Measurements from ENCODE around the gene SNAP47.

SNAP47 gene

DNA sequence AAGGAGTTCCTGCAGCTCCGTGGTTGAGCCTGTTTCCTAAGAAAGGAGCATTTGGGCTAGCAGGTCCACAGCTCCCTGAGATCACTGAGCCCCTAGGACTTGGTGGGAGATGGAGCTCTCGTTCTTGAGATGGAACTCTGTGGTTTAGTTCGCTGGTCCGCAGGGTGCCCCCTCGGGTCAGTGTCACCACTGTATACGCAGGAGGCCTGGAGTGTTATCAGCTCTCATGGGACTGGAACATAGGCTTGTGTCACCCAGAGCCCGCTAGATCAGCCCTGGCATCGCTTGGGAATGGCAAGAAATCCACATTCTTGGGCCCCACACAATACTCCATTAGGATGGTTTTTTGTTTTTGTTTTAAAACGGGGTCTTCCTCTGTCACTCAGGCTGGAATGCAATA is 3.6 kb downstream of the SNAP47 start:
- no peaks in the 10 kb centered on the region for H3K9me3 ChIP-seq (ENCODE audit: insufficient read depth, low read length)
- H3K4me2 ChIP-seq (ENCODE audit: low read depth, low read length, poor library complexity, severe bottlenecking), result no peak overlapping the region
- H3K4me3 ChIP-seq (ENCODE audit: insufficient read depth, low read length, poor library complexity, severe bottlenecking), result no peak overlapping the region
- H3F3A ChIP-seq (ENCODE audit: insufficient read depth), result no peaks in the 10 kb centered on the region
- TF ChIP-seq, protein P1, sequence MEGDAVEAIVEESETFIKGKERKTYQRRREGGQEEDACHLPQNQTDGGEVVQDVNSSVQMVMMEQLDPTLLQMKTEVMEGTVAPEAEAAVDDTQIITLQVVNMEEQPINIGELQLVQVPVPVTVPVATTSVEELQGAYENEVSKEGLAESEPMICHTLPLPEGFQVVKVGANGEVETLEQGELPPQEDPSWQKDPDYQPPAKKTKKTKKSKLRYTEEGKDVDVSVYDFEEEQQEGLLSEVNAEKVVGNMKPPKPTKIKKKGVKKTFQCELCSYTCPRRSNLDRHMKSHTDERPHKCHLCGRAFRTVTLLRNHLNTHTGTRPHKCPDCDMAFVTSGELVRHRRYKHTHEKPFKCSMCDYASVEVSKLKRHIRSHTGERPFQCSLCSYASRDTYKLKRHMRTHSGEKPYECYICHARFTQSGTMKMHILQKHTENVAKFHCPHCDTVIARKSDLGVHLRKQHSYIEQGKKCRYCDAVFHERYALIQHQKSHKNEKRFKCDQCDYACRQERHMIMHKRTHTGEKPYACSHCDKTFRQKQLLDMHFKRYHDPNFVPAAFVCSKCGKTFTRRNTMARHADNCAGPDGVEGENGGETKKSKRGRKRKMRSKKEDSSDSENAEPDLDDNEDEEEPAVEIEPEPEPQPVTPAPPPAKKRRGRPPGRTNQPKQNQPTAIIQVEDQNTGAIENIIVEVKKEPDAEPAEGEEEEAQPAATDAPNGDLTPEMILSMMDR (IDR thresholded peaks at IDR 0.05; ENCODE audit: insufficient read depth, low read length, poor library complexity, severe bottlenecking), result no peak
- TF ChIP-seq EZH2phosphoT487 (conservative IDR thresholded peaks at IDR 0.05; ENCODE audit: low read length), result no peak
- H3K79me2 ChIP-seq (ENCODE audit: insufficient read depth, low read length), result peaks cover 76% of the 10 kb centered on the region
- H2AFZ ChIP-seq (ENCODE audit: low read depth, low read length, severe bottlenecking), result no peak overlapping the region
- H3K9me2 ChIP-seq (replicated peaks; ENCODE audit: insufficient read depth, low read length), result no peaks in the 10 kb centered on the region
- no peak overlapping the region for H3K27ac ChIP-seq (ENCODE audit: low read depth, low read length)
- no peaks in the 10 kb centered on the region for H3K36me3 ChIP-seq (ENCODE audit: low read length)
- H4K20me1 ChIP-seq (ENCODE audit: low read depth, low read length), result peaks cover 3% of the 10 kb centered on the region; the same call in 1 of the 2 replicates
- no peak overlapping the region for H3K9ac ChIP-seq (ENCODE audit: low read length)
- H3K27me3 ChIP-seq (ENCODE audit: low read length), result no peaks in the 10 kb centered on the region

DNA sequence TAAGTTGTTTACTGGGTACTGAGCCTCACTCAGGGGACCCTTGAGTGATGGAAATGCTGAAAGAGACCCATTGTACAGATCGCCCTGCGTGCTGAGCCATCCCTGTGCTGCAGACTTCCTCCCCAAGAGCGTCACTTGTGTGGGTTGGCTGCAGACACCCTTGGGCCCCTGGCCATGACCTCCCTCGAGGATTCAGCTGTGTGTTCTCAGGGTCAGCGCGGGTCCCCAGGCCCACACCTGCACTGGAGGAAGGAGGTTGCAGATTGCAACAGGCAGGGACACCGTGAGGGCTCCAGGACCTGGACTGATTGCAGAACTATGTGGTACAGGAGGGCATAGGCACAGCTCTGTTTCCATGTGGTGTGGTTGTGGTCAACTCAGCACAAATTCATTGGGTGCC is 4.4 kb downstream of the SNAP47 start:
- Histone ChIP-seq H2AFZ (ENCODE audit: low read depth, low read length, severe bottlenecking) (no peak overlapping the region), H3K9ac (ENCODE audit: low read length) (no peak overlapping the region), H3K36me3 (ENCODE audit: low read length) (no peaks in the 10 kb centered on the region), H3K9me3 (ENCODE audit: insufficient read depth, low read length) (no peaks in the 10 kb centered on the region), H3K4me2 (ENCODE audit: low read depth, low read length, poor library complexity, severe bottlenecking) (no peak overlapping the region), H3K4me3 (ENCODE audit: insufficient read depth, low read length, poor library complexity, severe bottlenecking) (no peak overlapping the region), H4K20me1 (ENCODE audit: low read depth, low read length) (peaks cover 3% of the 10 kb centered on the region; the same call in 1 of the 2 replicates), H3F3A (ENCODE audit: insufficient read depth) (no peaks in the 10 kb centered on the region), H3K79me2 (ENCODE audit: insufficient read depth, low read length) (peaks cover 71% of the 10 kb centered on the region), H3K27me3 (ENCODE audit: low read length) (no peaks in the 10 kb centered on the region), H3K9me2 (replicated peaks; ENCODE audit: insufficient read depth, low read length) (no peaks in the 10 kb centered on the region), H3K27ac (ENCODE audit: low read depth, low read length) (no peak overlapping the region)
- no peak for TF ChIP-seq EZH2phosphoT487 (conservative IDR thresholded peaks at IDR 0.05; ENCODE audit: low read length)
- TF ChIP-seq, protein P1 (IDR thresholded peaks at IDR 0.05; ENCODE audit: insufficient read depth, low read length, poor library complexity, severe bottlenecking), result no peak

DNA sequence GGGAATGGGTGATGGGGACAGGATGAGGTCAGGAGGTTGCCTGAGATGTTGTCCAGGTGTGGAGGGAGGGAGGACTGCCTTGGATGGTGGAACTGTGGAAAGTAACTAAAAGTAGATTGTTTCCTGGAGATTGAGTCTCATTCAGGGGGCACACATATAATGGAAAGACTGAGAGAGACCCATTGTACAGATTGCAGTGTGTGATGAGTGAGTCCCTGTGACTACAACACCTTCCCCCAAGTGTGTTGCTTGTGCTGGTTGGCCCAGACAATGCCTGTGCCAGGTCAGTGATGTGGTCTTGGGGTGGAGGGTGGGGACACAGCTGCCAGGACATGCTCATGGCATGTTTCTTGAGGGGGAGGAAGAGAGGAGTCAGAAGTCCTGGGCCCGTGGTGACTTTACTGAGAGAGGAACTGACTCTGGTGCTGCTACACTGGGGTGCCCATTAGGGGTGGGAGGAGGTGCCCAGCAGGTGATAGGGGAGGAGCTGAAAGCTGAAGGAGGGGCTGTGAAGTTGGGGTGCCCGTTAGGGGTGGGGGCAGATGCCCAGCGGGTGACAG is 5.2 kb downstream of the SNAP47 start:
- Histone ChIP-seq H3K27ac (ENCODE audit: low read depth, low read length) (no peak overlapping the region), H4K20me1 (ENCODE audit: low read depth, low read length) (peaks cover 3% of the 10 kb centered on the region; the same call in 1 of the 2 replicates), H3K27me3 (ENCODE audit: low read length) (no peaks in the 10 kb centered on the region), H2AFZ (ENCODE audit: low read depth, low read length, severe bottlenecking) (no peak overlapping the region), H3F3A (ENCODE audit: insufficient read depth) (no peaks in the 10 kb centered on the region), H3K79me2 (ENCODE audit: insufficient read depth, low read length) (peaks cover 65% of the 10 kb centered on the region), H3K4me3 (ENCODE audit: insufficient read depth, low read length, poor library complexity, severe bottlenecking) (no peak overlapping the region), H3K36me3 (ENCODE audit: low read length) (no peaks in the 10 kb centered on the region), H3K9me2 (replicated peaks; ENCODE audit: insufficient read depth, low read length) (no peaks in the 10 kb centered on the region), H3K9me3 (ENCODE audit: insufficient read depth, low read length) (no peaks in the 10 kb centered on the region), H3K9ac (ENCODE audit: low read length) (no peak overlapping the region), H3K4me2 (ENCODE audit: low read depth, low read length, poor library complexity, severe bottlenecking) (no peak overlapping the region)
- TF ChIP-seq, protein P1 (IDR thresholded peaks at IDR 0.05; ENCODE audit: insufficient read depth, low read length, poor library complexity, severe bottlenecking), result no peak
- no peak for TF ChIP-seq EZH2phosphoT487 (conservative IDR thresholded peaks at IDR 0.05; ENCODE audit: low read length)
